NCI-H1694 treated with DMSO at 0.1 percent for 48 hours (cell line): Measurements from ENCODE around the gene FUT3.
"Not testable (repeated sequence)": the region's sequence is repeated elsewhere in the genome, so short reads cannot be mapped to it uniquely, and the experiment has no call there.

Experiments
- DNase-seq: peaks from one replicate; lab custom pipeline; 2025; lab: John Stamatoyannopoulos, UW

Gene FUT3

DNA sequence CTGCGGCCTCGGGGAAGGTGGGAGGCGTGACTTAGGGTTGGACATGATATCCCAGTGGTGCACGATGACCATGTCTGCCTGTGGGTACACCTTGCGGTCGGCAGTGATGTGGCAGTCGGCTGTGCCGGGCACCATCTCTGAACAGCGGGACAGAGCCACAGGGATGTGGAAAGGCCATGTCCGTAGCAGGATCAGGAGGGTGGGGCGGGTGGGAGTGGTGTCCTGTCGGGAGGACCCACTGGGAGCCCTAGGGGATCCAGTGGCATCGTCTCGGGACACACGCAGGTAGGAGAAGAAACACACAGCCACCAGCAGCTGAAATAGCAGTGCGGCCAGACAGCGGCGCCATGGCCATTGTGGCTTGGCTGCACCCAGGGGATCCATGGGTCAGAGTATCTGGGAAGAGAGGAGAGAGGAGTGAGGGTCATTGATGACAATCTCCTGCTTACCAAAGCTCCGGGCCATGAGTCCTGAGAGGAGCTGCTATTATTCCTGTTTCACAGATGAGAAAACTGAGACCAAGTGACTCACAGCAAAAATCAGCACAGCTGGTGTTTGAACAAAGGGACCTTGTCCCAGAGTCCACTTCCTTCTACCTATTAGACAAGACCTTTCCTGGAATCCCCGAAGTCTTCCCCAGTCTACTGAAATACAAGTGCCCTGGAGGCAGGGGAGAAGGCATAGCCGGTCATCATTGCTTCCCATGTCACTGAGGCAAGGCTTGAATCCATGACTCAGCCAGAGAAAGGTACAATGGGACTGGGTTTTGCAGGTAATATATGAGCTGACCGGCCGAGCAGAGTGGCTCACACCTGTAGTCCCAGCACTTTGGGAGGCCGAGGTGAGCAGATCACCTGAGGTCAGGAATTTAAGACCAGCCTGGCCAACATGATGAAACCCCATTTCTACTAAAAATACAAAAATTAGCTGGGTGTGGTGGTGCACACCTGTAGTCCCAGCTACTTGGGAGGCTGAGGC lies 6.5 kb downstream of the FUT3 start:
- no peak for DNase-seq

DNA sequence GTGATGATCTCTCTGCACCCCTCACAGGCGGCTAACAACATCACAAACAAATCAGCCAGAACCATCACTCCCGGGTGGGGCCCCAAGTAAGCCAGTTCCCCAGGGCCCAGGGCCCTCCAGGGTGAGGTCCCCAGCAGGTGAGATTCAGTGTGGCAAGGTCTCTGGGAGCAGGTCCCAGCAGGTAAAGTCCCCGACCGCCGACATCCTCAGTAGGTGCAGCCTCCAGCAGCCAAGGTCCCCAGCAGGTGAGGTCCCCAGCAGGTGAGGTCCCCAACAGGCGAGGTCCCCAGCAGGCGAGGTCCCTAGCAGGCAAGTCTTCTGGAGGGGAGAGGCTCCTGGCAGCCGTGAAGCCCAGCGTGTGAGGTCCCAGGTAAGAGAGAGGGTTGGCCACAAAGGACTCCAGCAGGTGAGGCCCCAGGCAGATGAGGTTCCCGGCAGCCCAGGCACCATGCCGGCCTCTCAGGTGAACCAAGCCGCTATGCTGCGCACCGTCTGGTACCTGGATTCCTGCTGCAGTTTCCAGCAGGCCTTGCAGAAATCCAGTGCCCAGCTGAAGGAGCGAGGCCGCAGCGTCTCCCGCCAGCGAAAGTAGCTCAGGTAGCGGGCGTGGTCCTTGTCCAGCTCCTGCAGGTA lies 7.8 kb downstream of the FUT3 start:
- no peak for DNase-seq

DNA sequence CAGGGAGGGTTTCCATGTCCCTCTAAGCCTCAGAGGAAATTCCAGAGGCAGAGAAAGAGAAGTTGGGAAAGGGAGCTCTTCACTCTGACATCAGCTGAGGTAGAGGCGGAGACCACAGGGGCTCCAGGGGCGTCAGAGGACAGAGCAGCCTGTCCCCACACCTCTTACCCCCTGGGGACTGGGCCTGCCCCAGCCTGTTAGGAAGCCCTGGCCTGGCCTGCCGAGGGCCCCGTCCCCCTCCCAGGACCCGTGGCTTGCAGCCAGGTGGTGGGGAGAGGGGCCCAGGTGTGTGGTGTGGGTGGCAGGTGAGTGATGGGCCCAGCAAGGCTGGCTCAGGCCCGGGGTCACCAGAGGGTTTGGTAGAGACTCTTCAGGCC lies 9.5 kb downstream of the FUT3 start:
- not testable (repeated sequence) for DNase-seq

DNA sequence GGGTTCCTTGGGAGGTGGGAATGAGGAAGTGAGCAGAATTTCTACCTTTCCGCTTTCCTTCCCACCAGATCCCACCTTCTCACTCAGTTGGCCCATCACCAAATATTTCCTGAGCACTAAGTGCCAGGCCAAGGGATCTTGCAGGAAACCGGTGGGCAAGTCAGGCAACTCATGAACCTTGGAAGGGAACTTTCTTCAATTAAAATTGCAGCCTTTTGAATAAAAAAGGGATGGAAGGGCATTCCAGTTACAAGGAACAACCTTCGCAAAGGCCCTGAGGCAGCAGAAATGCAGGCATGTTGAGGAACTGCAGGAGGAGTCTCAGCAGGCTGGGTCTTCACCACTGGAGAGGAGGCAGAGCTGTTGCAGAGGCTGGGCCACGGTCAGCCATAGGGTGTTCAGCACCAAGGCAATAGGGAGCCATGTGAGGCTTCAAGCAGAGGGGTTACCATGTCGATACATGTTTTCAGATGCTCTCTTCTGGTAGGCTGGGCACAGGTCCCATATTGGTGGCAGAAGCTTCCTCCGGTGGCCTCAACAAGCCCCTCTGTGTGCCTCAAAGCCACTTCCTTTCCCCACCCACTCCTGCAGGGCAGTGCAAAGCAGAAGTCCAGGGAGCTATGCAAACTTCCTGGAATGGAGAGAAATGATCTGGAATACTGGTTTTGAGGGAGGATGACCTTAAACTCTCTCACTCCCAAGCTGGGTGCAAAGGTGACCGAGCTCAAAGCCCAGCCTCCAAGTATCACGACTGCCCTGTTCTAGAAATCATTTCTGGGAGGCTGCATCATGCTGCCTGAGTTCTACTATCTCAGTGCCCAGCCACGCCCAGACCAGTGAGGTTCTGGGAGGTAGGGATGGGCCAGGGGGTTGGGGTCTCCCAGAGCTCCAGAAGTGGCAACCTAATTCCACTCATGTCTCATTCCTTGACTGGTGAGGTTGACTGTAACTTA lies 11.9 kb downstream of the FUT3 start, which contains the start of gene FUT6:
TSS of gene FUT6 (minus strand) at position 638 of the 953 bp plus-strand sequence. CDS start 7,135 bp downstream, outside the sequence.
- DNase-seq: no peak

DNA sequence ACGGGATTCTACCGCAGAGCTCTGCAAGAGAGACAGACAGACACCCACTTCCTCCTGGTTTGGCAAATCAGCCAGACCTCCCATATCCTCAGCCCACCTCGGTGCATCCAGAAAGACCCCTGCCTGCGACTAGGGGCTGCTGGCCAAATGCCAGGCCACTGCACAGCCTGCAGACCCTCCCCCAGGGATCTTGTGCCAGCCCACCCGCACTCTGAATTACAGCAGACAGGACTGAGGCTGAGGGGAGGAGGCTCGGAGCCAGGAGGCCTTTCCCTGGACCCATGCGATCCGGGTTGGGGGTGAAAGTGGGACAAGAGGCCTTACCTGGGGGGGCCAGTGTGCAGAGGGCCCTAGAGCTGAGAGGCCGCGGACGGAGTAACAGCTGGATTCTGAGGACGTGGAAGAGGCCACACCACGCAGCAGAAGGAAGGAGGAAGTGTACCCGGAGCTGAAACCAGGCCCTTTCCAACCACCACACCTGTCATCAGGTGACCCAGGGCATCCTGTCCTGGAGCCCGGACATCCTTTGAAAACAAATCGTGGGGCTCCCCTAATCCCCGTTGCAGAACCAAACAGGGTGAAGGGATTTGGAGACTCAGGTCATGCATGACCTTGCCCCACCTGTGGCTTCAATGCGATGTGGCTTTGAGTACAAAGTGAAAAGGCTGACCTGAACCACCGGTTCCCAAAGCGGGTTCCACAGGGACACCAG lies 12.7 kb downstream of the FUT3 start:
- no peak for DNase-seq

DNA sequence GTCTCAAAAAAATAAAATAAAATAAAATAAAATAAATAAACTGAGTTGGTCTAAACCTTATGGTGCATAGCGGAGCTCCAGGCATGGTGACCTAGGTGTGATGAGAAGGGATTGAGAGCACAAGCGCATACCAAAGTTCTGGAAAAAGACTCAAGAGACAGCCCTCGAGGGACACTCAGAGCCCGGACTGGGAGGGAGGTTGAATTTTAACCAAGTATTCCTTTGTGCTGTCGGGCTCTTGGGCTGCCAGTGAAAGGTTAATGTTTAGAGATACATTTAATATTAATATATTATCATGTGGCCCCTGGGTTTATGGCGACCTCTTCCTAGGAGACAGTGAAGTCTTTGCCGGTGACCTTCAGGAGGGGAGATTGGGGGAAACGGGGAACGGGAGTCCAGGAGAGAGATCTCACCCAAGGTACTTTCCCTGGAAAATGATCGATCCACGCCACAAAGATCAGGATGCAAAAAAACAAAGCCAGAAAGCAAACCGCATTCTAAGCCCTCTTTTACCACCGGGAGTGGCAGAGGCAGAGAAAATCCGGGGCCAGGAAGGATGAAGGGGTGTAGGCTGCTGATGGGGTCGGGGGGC lies 13.4 kb downstream of the FUT3 start:
- no peak for DNase-seq

DNA sequence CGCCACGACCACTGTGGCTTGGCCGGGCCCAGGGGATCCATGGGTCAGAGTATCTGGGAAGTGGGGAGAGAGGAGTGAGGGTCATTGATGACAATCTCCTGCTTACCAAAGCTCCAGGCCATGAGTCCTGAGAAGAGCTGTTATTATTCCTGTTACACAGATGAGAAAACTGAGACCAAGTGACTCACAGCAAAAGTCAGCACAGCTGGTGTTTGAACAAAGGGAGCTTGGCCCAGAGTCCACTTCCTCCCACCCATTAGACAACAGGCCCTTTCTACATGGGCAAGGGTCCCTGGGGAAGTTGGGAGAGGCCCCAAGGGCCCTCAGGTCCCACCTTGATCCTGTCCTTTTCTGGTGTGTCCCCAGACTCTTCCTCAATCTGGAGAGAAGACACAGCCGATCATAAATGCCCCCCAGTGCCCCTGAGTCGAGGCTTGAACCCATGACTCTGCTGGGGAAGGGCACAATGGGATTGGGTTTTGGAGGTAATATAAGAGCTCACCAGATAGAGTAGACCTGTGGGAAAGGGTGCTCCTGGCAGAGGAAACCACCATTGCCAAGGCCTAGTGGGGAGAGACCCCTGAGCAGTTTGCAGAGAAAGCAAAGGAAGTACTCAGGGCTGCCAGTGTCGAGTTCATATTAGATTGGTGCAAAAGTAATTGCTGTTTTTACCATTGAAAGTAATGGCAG lies 18.6 kb downstream of the FUT3 start:
- no peak for DNase-seq

DNA sequence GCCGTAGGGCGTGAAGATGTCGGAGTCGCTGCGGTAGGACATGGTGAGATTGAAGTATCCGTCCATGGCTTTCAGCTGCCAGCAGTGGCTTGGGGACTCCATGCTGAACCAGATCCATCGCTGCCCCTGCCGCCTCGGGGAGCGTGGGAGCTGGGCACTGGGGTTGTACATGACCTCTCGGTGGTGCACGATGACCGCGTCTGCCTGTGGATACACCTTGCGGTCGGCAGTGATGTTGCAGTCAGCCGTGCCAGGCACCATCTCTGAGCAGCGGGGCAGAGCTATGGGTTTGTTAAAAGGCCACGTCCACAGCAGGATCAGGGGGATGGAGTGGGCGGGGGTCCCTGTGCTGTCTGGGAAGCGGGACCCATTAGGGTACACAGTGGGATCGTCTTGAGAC lies 19.2 kb downstream of the FUT3 start:
- no peak for DNase-seq

DNA sequence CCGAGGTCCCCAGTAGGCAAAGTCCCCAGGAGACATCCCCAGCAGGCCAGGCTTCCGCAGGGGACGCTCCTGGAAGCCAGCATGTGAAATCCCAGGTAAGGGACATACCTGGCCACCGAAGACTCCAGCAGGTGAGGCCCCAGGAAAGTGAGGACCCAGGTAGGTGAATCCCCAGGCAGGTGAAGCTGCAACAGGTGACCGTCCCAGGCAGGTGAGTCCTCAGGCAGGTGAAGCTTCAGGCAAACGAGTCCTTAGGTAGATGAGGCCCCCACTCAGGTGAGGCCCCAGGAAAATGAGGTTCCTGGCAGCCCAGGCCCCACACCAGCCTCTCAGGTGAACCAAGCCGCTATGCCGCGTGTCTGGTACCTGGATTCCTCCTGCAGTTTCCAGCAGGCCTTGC lies 20.1 kb downstream of the FUT3 start:
- DNase-seq: no peak

DNA sequence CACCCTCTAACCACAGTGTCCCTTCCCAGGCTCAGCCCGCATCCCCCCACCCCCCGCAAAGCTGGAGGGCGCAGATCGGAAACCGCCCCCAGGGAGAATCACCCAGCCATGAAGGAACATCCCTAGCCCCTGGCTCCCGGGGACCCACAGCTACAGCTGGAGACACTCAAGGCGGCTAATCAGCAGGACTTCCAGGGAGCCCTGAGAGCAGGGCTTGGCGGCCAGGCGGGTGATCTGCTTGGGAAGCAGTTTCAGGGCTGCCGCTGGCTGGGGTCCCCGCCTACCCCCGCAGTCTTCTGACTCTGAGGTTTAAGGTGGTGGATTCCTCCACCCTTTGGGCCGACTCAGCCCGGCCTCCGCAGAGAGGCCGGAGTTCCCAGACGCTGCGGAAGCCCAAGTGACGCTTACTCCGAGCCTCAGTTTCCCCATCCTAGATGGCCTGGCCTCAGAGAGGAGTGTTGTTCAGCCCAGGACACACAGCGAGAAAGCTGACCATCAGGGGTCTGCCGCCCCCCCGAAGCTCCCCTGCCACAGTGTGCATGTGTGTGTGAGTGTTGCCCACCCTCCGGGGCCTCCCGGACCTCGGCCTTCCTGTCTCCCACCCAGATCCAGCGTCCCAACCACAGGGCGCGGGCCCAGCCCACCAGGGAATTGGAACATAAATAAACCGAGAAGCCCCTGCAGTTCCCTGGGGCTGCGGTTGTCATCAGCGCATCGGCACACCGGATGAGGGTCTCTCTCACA lies 21.5 kb downstream of the FUT3 start:
- no peak for DNase-seq

DNA sequence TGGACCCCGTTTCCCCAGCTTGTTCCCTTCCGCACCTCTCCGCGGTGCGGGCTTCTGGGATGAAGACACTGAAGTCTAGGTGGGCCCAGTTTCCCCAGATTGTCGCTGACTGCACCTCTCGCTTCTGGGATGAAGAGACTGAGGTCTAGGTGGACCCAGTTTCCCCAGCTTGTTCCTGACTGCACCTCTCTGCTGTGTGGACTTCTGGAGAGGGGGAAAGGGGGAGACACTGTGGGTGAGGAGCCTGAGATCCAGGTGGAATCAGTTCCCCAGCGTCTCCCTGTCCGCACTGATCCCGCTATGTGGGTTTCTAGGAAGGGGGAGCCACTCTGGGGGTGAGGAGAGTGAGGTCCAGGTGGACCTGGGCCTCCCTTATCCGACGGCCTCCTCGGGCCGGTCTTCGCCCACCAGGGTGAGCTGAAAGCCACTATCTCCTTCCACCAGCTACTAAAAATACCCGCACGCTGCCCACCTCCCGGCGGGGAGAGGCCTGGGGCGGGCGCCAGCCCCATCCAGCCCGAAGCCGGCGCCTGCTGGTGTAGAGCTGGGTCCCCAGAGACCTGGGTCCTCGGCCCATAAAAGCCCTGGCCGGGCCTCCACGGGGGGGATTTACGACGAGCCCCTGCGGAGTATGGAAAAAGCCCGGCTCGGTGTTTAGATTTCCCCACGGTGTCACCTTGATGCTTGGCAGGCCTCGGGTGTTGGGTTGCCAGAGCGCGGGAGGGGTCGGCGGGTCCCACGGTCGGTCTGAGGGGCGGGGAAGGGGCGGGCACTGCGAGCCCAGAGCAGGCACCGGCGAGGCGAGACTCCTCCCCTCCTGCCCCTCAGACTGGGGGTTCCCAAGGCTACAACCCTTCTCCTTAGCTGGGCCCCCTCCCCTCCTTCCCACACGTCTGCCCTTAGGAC lies 22.3 kb downstream of the FUT3 start:
- no peak for DNase-seq

DNA sequence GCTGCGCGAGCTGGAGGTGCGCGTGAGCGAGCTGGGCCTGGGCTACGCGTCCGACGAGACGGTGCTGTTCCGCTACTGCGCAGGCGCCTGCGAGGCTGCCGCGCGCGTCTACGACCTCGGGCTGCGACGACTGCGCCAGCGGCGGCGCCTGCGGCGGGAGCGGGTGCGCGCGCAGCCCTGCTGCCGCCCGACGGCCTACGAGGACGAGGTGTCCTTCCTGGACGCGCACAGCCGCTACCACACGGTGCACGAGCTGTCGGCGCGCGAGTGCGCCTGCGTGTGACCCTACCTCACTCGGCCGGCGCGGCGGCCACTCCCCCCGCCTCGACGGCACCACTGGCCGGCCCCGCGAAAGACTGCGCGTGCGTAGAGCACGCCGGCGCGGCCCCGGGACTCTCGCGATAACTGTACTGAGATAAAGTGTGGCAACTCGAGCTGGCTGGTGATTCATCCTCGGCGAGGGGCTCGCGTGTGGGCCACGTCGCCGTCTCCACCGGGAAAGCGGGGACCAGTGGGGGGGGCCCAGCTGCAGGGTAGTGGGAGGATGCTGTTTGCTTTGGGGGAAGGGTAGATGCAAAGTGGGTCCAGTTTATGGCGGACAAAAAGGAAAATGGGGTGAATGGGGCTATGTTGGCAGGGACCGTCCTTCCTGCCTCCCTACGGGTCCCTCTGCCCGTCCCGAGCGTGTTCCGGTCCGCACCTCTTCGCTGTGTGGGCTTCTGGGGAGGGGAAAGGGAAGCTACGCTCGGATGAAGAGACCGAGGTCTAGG lies 23.2 kb downstream of the FUT3 start:
- no peak for DNase-seq

DNA sequence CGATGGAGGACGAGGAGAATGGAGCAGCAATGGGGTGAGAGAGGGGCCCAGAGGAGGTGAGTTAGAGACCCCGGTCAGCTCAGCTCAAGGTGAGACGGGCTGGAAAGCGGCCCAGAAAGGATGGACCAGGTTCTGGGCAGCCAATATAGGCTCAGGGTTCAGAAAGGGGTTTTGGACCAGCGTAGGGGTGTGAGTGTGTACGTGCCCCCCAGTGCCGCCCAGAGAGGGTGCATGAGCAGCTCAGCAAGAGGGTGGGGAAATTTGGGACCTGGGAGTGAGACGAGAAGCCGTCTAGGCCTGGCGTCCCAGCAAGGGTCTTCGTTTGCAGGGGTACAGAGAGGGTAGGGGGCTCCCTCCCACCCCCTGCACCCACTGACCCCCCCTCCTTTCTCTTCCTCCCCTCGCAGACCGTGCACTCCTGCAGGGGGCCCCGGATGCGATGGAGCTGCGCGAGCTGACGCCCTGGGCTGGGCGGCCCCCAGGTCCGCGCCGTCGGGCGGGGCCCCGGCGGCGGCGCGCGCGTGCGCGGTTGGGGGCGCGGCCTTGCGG lies 23.8 kb downstream of the FUT3 start:
- DNase-seq: no peak

DNA sequence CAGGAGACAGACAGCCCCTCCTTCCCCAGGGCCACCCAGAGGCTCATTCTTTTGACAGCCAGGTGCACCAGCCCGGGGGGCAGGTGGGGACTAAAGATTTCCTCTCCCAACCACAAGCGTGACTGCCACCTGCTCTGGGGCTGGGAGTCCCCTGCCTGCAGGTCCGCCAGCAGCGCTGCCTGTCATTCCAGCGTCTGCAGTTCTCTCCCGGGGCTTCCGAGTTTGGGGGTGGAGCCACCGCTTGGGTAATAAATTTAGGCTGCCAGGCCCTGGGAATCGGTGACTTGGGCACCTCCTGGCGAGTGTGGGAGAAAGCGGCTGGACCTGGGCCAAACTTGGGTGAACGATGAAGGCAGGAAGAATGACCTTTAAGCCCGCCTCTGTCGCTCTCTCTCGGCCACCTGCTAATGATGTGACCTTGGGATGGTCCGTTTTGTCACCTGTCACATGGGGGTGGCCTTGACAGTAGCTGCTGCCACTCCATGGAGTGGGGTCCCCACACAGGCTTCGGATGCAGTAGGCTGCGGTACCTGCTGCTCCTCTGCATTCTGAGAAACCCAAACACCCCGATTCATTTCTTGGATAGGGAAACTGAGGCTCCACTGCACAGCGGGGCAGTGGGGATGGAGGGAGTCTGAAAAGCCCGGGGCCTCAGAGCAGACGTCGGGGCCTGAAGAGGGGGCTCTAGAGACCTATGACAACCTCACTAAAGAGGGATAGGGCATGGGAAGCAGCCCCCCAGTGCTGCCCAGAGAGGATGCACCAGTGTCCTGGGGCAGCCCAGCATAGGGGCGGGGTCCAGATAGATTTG lies 24.5 kb downstream of the FUT3 start:
- DNase-seq: peak; percentile 42

DNA sequence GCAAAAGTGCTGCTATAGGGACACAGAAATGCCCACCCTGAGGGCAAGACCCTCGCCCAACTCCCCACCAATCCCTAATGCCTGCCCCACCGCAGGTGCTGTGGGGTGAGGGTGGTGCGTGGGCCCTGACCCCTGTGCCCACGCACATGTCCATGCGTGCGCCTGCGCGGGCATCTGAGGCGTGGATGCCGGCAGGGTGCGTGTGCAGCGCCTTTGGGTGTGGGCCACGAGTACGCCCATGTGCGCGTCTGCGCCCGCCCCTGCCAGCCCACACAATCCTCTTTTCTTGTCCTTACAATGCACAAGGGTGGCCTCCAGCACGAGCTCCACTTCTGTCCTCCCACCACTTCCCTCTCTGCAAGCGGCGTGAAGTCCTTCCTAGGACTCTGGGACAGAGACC lies 26.1 kb downstream of the FUT3 start:
- DNase-seq: no peak

DNA sequence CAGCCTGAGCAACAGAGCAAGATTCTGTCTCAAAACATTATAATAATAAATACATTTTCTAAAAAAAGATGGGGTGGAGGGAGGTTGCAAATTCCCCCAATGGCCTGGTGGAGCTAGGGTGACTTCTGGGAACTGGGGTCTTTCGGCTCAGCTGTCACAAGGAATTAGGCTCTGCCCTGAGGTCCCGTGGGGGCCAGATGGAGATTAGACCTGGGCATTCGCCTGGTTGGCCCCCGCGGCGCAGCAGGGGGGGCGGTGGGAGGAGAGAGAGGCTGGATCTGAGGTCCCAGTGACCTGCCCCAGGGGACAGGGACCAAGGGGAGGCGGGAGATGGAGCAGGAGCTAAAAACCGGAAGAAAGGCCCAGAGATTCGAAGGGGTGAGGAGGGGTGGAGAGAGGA lies 26.5 kb downstream of the FUT3 start:
- no peak for DNase-seq
